ENCODE measurements around the gene GLB1L2. TPM values are rescaled to one million over a fixed set of nuclear protein-coding genes. Genes with fewer than 3 reads are reported as not detected.

GLB1L2 gene
- total RNA-seq, 2 experiments from 2014 or later = 3.9 to 4.2 TPM

DNA sequence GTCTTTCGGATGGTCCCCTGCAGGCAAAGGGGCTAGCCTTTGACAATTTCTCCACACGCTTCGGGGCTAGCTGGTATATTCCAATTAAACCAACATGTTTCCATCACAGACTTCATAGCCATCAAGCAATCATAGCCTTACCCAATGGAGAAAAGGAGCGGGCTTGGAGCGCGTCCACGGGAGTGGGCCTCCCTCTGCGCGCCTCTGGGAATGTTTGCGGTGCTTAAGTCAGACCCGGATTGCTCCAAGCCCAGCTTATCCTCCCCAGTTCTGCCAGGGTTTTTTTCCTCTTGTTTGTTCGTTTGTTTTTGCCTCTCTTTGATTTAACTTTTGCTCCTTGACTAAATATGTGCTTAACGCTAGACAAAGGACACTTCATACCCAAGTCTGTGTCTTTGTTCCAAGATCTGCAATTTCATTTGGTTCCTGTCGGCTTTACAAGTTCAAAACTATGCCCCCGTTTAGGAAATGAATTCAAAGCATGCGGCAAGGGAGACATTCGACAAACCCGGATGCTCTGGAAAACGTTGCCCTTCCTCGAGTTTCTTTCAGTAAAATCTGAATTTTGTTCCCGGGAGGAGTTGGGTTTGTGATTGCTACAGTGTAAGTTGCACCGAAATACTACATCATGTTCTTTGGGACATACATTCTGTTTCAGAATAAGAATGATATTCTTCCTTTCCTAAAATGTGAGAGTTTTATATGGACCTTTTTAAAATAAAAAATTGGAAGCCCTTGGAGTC is 1.0 kb upstream of the GLB1L2 start:
- no peaks in the 10 kb centered on the region for H3K36me3 Mint-ChIP-seq (ENCODE audit: low read depth)
- ATAC-seq (no peak), DNase-seq (no peak)
- peak overlapping the region; percentile 75 for H3K4me3 Mint-ChIP-seq
- ChIA-PET POLR2A (no interaction called here), CTCF (no interaction called here)
- peaks cover 12% of the 10 kb centered on the region for H3K4me1 Mint-ChIP-seq
- intact Hi-C loops (cut with DNase I, micrococcal nuclease) = loop anchor here (1.0 to 5.0 kb wide), 8 partner anchors 53 to 402 kb away; partner anchors contain the start of genes ACAD8 (in 2 of the 2), GLB1L3 (in 2 of the 2), THYN1 (in 2 of the 2) and VPS26B (in 2 of the 2)
- no peak overlapping the region for H3K27ac Mint-ChIP-seq
- H3K9me3 Mint-ChIP-seq (ENCODE audit: low read depth) = no peaks in the 10 kb centered on the region
- peaks cover 23% of the 10 kb centered on the region for H3K27me3 Mint-ChIP-seq

GRCh38 chr11:134332189-134332631 is 422 bp downstream of the GLB1L2 start:
- H3K27ac Mint-ChIP-seq = no peak overlapping the region
- peak; percentile 28 for ATAC-seq
- H3K4me1 Mint-ChIP-seq = peaks cover 12% of the 10 kb centered on the region
- H3K36me3 Mint-ChIP-seq (ENCODE audit: low read depth) = no peaks in the 10 kb centered on the region
- intact Hi-C loops (cut with DNase I, micrococcal nuclease) = loop anchor here (5.0 kb wide), 3 partner anchors 55 to 385 kb away; partner anchors contain the start of genes ACAD8 (in 1 of the 2), GLB1L3 (in 1 of the 2) and THYN1 (in 1 of the 2)
- POLR2A ChIA-PET = no interaction called here
- H3K4me3 Mint-ChIP-seq = peak overlapping the region; percentile 71
- CTCF ChIA-PET = interaction anchor here (0.5 to 0.9 kb wide), 2 partner anchors 70 to 127 kb away, joined by 3 to 4 read pairs; no protein-coding TSS in a partner anchor
- peak; percentile 46 for DNase-seq
- H3K27me3 Mint-ChIP-seq = peaks cover 21% of the 10 kb centered on the region
- no peaks in the 10 kb centered on the region for H3K9me3 Mint-ChIP-seq (ENCODE audit: low read depth)

GRCh38 chr11:134332782-134333181 is 994 bp downstream of the GLB1L2 start:
- H3K36me3 Mint-ChIP-seq (ENCODE audit: low read depth) = no peaks in the 10 kb centered on the region
- DNase-seq = no peak
- H3K4me1 Mint-ChIP-seq = peaks cover 12% of the 10 kb centered on the region
- peaks cover 18% of the 10 kb centered on the region for H3K27me3 Mint-ChIP-seq
- intact Hi-C loops (cut with DNase I, micrococcal nuclease) = loop anchor here (5.0 kb wide), 3 partner anchors 55 to 385 kb away; partner anchors contain the start of genes ACAD8 (in 1 of the 2), GLB1L3 (in 1 of the 2) and THYN1 (in 1 of the 2)
- H3K9me3 Mint-ChIP-seq (ENCODE audit: low read depth) = no peaks in the 10 kb centered on the region
- peak overlapping the region; percentile 71 for H3K4me3 Mint-ChIP-seq
- POLR2A ChIA-PET = no interaction called here
- H3K27ac Mint-ChIP-seq = no peak overlapping the region
- no peak for ATAC-seq
- CTCF ChIA-PET = interaction anchor here (1.3 kb wide), 1 partner anchor 58 kb away, joined by 4 read pairs; no protein-coding TSS in a partner anchor

DNA sequence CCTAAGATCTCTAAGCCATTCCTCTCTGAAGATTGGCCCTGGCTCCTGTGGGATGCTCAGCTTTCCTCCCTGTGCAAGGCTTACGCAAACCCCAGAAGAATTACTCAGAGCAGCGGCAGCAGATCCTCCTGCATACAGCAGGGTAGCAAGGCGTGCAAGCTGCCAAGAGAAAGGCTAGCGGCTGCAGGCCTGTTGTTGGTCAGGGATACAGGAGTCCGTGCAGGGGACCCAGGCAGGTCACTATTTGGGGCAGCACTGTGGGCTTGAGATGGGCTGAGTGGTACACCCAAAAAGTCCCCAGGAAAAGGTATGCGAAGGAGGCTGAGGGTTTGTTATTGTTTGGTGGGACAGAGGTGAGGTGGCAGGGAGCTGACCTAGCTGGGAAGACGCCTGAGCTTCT is 1.5 kb downstream of the GLB1L2 start:
- Mint-ChIP-seq H3K9me3 (ENCODE audit: low read depth) (no peaks in the 10 kb centered on the region), H3K4me3 (peak overlapping the region; percentile 71), H3K36me3 (ENCODE audit: low read depth) (no peaks in the 10 kb centered on the region), H3K27ac (no peak overlapping the region), H3K27me3 (peaks cover 18% of the 10 kb centered on the region), H3K4me1 (peaks cover 12% of the 10 kb centered on the region)
- intact Hi-C loops (cut with DNase I, micrococcal nuclease) = loop anchor here (5.0 kb wide), 3 partner anchors 56 to 386 kb away; partner anchors contain the start of genes ACAD8 (in 1 of the 2), GLB1L3 (in 1 of the 2) and THYN1 (in 1 of the 2)
- ChIA-PET POLR2A (no interaction called here), CTCF (interaction anchor here (1.3 kb wide), 1 partner anchor 59 kb away, joined by 4 read pairs; no protein-coding TSS in a partner anchor)
- no peak for DNase-seq
- no peak for ATAC-seq

DNA sequence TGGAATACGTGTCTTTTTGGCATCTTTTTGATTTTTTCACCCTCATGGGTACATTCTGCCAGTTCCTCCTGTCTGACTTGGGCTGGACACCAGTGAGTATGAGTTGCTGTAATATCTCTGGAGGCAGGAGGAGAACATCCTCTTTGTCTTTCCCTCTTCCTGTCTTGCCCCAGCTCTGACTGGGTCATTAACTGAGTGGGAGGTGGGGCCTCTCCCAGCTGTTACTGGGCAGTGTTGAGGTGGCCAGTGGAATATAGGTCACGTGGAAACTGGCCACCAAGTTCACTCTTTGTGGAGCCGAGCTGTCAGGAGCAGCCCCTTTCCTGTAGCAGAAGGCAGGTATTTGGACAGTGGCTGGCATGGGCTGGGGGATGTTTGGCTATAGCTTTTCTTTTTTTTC is 2.2 kb downstream of the GLB1L2 start:
- DNase-seq (no peak), ATAC-seq (no peak)
- intact Hi-C loops (cut with DNase I, micrococcal nuclease) = loop anchor here (5.0 kb wide), 3 partner anchors 57 to 387 kb away; partner anchors contain the start of genes ACAD8 (in 1 of the 2), GLB1L3 (in 1 of the 2) and THYN1 (in 1 of the 2)
- Mint-ChIP-seq H3K4me1 (peaks cover 12% of the 10 kb centered on the region), H3K4me3 (no peak overlapping the region), H3K36me3 (ENCODE audit: low read depth) (no peaks in the 10 kb centered on the region), H3K9me3 (ENCODE audit: low read depth) (no peaks in the 10 kb centered on the region), H3K27me3 (peaks cover 18% of the 10 kb centered on the region), H3K27ac (no peak overlapping the region)
- ChIA-PET POLR2A (no interaction called here), CTCF (interaction anchor here (1.0 to 1.3 kb wide), 2 partner anchors 60 to 72 kb away, joined by 4 read pairs; no protein-coding TSS in a partner anchor)

DNA sequence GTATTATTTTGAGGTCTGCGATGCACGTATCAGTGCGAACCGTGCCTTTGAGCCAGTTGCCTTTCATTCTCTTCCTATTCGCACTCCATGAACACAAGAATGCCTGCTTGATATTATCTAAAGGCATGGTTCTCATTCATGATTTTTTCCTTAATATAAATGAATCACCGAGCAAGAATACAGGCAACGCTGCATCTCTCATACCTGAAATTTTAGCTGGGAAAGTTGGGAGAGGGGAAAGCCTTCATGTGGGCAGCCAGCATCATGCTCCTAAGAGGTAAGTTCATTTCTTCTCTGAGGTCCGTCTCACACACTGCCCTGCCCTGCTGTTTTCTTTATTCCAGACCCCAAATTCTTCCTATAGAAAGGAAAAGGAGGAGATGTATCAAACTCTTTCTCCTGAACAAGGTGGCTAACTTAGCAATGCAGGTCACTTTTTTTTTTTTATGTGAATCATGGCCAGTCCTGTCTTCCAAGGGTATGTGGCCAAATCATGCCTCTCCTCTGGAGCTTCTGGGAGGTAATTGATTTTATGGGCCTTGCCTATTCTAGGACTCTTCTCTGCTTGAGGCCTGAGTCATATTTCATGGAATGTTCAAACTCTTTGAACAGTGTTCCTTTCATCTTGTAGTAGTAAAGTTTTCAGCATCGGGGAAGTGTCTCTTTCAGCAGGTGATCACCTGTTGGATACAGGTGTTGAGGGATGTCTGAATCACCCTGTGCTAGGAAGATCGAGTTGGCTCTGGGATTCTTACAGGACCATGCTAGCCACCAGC is 3.2 kb downstream of the GLB1L2 start:
- intact Hi-C loops (cut with DNase I, micrococcal nuclease) = loop anchor here (5.0 kb wide), 3 partner anchors 58 to 388 kb away; partner anchors contain the start of genes ACAD8 (in 1 of the 2), GLB1L3 (in 1 of the 2) and THYN1 (in 1 of the 2)
- ChIA-PET CTCF (interaction anchor here (0.7 to 1.0 kb wide), 2 partner anchors 73 to 182 kb away, joined by 3 to 4 read pairs; no protein-coding TSS in a partner anchor), POLR2A (no interaction called here)
- Mint-ChIP-seq H3K36me3 (ENCODE audit: low read depth) (no peaks in the 10 kb centered on the region), H3K27me3 (peaks cover 18% of the 10 kb centered on the region), H3K4me3 (no peak overlapping the region), H3K27ac (no peak overlapping the region), H3K9me3 (ENCODE audit: low read depth) (no peaks in the 10 kb centered on the region), H3K4me1 (peaks cover 12% of the 10 kb centered on the region)
- ATAC-seq = no peak
- DNase-seq = no peak

DNA sequence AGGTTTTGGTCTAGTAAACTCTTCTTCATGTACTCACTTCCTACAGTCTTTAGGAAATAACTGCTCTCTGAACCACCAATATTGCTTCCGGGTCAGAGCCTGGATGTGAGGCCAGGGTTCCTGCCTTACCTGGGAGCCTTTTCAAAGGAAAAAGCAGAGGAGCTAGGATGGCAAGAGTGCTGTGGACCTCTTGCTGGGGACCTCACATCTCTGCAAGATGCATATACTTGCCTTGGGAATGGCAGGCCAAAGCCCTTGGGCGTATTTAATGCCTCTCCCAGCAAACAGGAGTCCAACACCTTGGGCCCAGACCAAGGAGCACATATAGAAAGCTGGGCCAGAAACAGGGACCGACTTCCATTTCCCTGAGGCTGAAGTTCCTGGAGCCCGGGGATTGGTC is 5.3 kb downstream of the GLB1L2 start:
- Mint-ChIP-seq H3K9me3 (ENCODE audit: low read depth) (no peaks in the 10 kb centered on the region), H3K27ac (no peak overlapping the region), H3K4me3 (no peak overlapping the region), H3K4me1 (peaks cover 4% of the 10 kb centered on the region), H3K36me3 (ENCODE audit: low read depth) (no peaks in the 10 kb centered on the region), H3K27me3 (peaks cover 7% of the 10 kb centered on the region)
- ATAC-seq (no peak), DNase-seq (no peak)
- CTCF ChIA-PET = interaction anchor here (1.2 kb wide), 1 partner anchor 73 kb away, joined by 3 read pairs; no protein-coding TSS in a partner anchor
- POLR2A ChIA-PET = interaction anchor here (0.6 kb wide), 1 partner anchor 82 kb away, joined by 4 read pairs; no protein-coding TSS in a partner anchor
- intact Hi-C loops (cut with DNase I, micrococcal nuclease) = no loop called here

DNA sequence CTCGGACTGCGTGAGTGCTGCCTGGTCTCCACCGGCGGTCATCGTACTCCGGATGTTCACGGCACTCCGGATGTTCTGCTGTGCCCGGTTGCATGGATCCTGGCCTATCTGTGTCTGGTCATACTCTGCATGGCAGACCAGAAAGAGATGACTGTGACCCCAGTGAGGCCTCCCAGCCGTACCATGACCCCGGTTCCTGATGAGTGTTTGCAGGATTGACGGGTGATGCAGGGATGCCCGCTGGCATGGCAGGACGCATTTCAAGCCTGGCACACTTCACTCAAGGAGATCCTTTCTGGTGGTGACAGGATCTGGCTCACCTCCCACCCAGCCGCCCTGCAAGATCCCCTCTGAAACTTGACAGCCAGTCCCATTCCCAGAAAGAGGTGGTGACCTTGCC is 6.3 kb downstream of the GLB1L2 start:
- no peak overlapping the region for H3K27ac Mint-ChIP-seq
- peaks cover 3% of the 10 kb centered on the region for H3K27me3 Mint-ChIP-seq
- H3K4me1 Mint-ChIP-seq = no peaks in the 10 kb centered on the region
- ChIA-PET POLR2A (no interaction called here), CTCF (interaction anchor here (1.2 kb wide), 1 partner anchor 74 kb away, joined by 3 read pairs; no protein-coding TSS in a partner anchor)
- H3K9me3 Mint-ChIP-seq (ENCODE audit: low read depth) = no peaks in the 10 kb centered on the region
- ATAC-seq (no peak), DNase-seq (no peak)
- intact Hi-C loops (cut with DNase I, micrococcal nuclease) = no loop called here
- H3K4me3 Mint-ChIP-seq = no peak overlapping the region
- no peaks in the 10 kb centered on the region for H3K36me3 Mint-ChIP-seq (ENCODE audit: low read depth)

DNA sequence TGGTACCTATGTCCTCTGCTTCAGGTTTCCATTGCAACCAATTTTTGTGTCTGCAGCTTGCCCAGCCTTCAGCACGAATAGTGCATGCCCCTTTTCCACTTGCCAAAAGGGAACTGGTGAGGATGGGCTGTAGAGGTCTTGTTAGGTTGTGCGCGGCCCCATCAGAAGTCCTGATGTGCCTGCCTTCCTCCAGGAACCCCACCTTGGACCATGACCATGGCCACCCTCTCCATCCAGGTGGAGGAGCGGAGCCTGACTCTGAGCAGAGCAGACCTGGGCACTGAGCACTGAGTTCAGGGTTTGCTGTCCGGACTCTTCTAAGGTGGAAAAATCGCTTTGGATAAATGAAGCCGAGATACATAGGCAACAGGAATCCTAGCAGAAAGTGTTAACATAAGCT is 6.9 kb downstream of the GLB1L2 start:
- no peak for ATAC-seq
- DNase-seq = no peak
- H3K36me3 Mint-ChIP-seq (ENCODE audit: low read depth) = no peaks in the 10 kb centered on the region
- no peak overlapping the region for H3K4me3 Mint-ChIP-seq
- no peaks in the 10 kb centered on the region for H3K27me3 Mint-ChIP-seq
- no peak overlapping the region for H3K27ac Mint-ChIP-seq
- ChIA-PET CTCF (no interaction called here), POLR2A (no interaction called here)
- no peaks in the 10 kb centered on the region for H3K4me1 Mint-ChIP-seq
- no peaks in the 10 kb centered on the region for H3K9me3 Mint-ChIP-seq (ENCODE audit: low read depth)
- intact Hi-C loops (cut with DNase I, micrococcal nuclease) = no loop called here

DNA sequence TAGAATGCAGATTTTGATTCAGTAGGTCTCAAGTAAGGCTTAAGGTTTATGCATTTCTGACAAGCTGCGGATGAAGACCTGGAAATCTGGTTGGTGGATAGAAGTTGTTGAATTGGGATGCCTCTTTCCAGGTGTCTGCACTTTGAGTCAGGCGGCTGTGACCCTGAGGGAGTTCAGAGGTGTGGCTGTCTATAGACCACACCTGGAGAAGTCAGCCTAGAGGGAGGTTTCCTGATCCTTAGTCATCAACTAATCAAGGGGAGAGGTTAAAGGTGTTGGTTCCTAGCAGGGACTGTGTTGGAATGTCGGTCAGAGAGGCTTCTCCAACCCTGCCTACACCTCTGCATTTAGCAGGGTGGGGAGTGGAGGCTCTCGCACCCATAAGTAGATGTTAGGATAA is 8.0 kb downstream of the GLB1L2 start:
- no peaks in the 10 kb centered on the region for H3K9me3 Mint-ChIP-seq (ENCODE audit: low read depth)
- no peak for DNase-seq
- ATAC-seq = no peak
- H3K36me3 Mint-ChIP-seq (ENCODE audit: low read depth) = no peaks in the 10 kb centered on the region
- ChIA-PET CTCF (interaction anchor here (0.6 kb wide), 1 partner anchor 64 kb away, joined by 3 read pairs; no protein-coding TSS in a partner anchor), POLR2A (no interaction called here)
- no peak overlapping the region for H3K27ac Mint-ChIP-seq
- no peaks in the 10 kb centered on the region for H3K4me1 Mint-ChIP-seq
- no peak overlapping the region for H3K4me3 Mint-ChIP-seq
- intact Hi-C loops (cut with DNase I, micrococcal nuclease) = no loop called here
- no peaks in the 10 kb centered on the region for H3K27me3 Mint-ChIP-seq

DNA sequence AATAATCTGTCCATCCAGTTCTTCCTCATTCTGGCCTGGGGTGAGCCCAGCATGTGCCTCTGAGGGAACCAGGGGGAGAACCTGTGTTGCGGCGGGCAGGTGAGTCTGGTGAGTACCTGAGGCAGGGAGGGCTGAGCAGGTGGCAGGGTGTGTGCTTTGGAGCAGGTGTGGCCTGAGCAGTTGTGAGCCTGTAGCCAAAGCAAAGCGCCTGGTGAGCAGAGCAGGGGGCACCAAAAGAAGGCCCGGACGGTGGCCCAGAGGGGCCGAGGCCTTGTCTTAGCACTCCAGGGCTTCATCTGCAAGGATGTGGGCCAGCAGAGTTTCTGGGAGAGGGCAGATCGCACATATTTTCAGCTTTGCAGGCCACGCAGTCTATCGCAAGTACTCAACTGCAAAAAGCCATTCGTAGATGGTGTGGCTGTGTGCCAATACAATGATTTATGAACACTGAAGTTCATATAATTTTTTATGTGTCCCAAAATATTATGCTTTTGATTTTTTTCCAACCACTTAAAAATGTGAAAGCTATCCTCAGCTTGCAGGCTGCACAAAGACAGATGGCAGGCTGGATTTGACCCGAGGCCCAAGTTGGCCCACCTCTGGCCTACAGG is 8.7 kb downstream of the GLB1L2 start:
- Mint-ChIP-seq H3K4me3 (no peak overlapping the region), H3K27ac (no peak overlapping the region), H3K27me3 (no peaks in the 10 kb centered on the region), H3K36me3 (ENCODE audit: low read depth) (no peaks in the 10 kb centered on the region), H3K4me1 (no peaks in the 10 kb centered on the region), H3K9me3 (ENCODE audit: low read depth) (no peaks in the 10 kb centered on the region)
- ATAC-seq (no peak), DNase-seq (no peak)
- intact Hi-C loops (cut with DNase I, micrococcal nuclease) = no loop called here
- ChIA-PET POLR2A (no interaction called here), CTCF (interaction anchor here (1.0 kb wide), 1 partner anchor 28 kb away, joined by 4 read pairs; no protein-coding TSS in a partner anchor)
